ENCODE measurements around the gene MAP3K20.

- no peak for TF ChIP-seq POLR2A (IDR thresholded peaks at IDR 0.05; ENCODE audit: low read depth, low read length)
- no peak for TF ChIP-seq CTCF (IDR thresholded peaks at IDR 0.05 in 2 of 3, conservative IDR thresholded peaks at IDR 0.05 in 1 of 3; ENCODE audit: control insufficient read depth in 2 of 3, extremely low read depth in 1 of 3, insufficient read depth in 1 of 3, low read depth in 3 of 3, low read length in 3 of 3)
- no peak for TF ChIP-seq USF1 (IDR thresholded peaks at IDR 0.05; ENCODE audit: borderline replicate concordance, extremely low read length, insufficient read depth, low read depth, low read length)
- no peak for TF ChIP-seq CBFB (IDR thresholded peaks at IDR 0.05; ENCODE audit: low read depth)
- no peak for TF ChIP-seq EZH2 (IDR thresholded peaks at IDR 0.05; ENCODE audit: borderline replicate concordance, control insufficient read depth, low read depth, low read length)
- no peak for TF ChIP-seq RBBP5 (conservative IDR thresholded peaks at IDR 0.05)
- TF ChIP-seq POLR2AphosphoS5 (IDR thresholded peaks at IDR 0.05; ENCODE audit: low read length) = no peak
- TF ChIP-seq PAX5 (IDR thresholded peaks at IDR 0.05; ENCODE audit: borderline replicate concordance, low read depth, low read length) = no peak
- TF ChIP-seq SUZ12 (IDR thresholded peaks at IDR 0.05; ENCODE audit: unreplicated experiment) = no peak
- no peak for TF ChIP-seq JUND (IDR thresholded peaks at IDR 0.05; ENCODE audit: low read depth, low read length)
- no peak for TF ChIP-seq YY1 (IDR thresholded peaks at IDR 0.05; ENCODE audit: low read depth, low read length)
- TF ChIP-seq BACH1 (IDR thresholded peaks at IDR 0.05; ENCODE audit: borderline replicate concordance) = no peak
- no peak for TF ChIP-seq MEF2A (IDR thresholded peaks at IDR 0.05; ENCODE audit: insufficient read depth, low read depth, low read length)
Measured at GRCh38 chr2:173136599-173136998, 61.0 kb downstream of the MAP3K20 start.
